ENCODE results near the gene HACL1.

GRCh38 chr3:15542614-15543013 lies 58.8 kb downstream of the HACL1 start:
- TF ChIP-seq POLR2A (IDR thresholded peaks at IDR 0.05) (no peak), CTCF (IDR thresholded peaks at IDR 0.05) (no peak)

Measured in right lobe of liver (tissue), 4 donors.